ENCODE data around the gene PLXNA4. TPM values are rescaled to one million over a fixed set of nuclear protein-coding genes. Genes with fewer than 3 reads are reported as not detected.

The PLXNA4 gene
- total and polyA plus RNA-seq, 2 donors (not counting 1 experiment from before 2014, with no cell fraction given), result not detected

DNA sequence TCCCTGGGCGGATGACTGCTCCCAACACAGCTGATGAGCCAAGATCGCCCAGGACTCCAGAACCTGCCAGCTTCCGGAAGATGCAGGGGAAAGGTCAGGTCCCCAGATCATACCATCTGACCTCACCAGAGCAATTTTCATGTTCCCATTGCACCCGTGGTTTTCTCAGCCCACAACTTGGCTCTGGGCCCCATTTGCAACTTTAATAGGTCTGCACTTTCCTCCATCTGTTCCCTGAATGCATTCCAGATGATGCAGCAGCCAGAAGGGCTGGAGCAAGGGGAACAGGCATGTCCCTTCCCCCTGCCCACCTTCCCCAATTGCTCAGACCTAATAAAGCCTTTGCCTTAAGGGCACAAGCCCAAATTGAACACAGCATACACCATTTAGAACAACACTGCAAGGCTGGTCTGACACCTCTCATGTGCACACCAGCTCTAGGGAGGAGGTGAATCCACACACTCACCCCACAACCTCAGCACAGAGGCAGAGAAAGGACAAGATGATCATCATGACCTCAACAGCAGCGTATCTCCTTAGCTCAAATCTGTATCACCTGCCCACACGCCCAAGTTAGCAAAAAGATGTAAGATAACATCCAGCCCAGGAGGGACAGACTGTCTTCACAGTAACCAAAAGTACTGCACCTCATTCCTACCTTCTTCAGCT lies 87.5 kb downstream of the PLXNA4 start:
- Histone ChIP-seq H2AFZ (ENCODE audit: insufficient read depth, low read depth, low read length, poor library complexity, severe bottlenecking) (no peak overlapping the region), H3K9ac (ENCODE audit: low read length) (no peak overlapping the region), H3K9me3 (ENCODE audit: control extremely low read depth in 1 of 3, control insufficient read depth in 2 of 3, insufficient read depth in 1 of 3, low read length in 2 of 3) (peaks cover 0 to 8% (median 0%) of the 10 kb centered on the region in 3 donors), H3K27me3 (replicated peaks in 1 of 4; ENCODE audit: control extremely low read depth in 1 of 4, control insufficient read depth in 3 of 4, insufficient read depth in 4 of 4, low read length in 3 of 4) (no peaks in the 10 kb centered on the region), H3K4me1 (ENCODE audit: control insufficient read depth in 2 of 2, insufficient read depth in 2 of 2, low read length in 2 of 2) (no peaks in the 10 kb centered on the region), H3K27ac (ENCODE audit: low read length in 2 of 2) (no peak overlapping the region), H3K4me3 (ENCODE audit: control extremely low read depth in 1 of 5, extremely low read depth in 1 of 5, insufficient read depth in 1 of 5, low read depth in 2 of 5, low read length in 4 of 5) (no peak overlapping the region), H3K4me2 (replicated peaks; ENCODE audit: low read depth, low read length, poor library complexity, severe bottlenecking) (no peak overlapping the region), H3K79me2 (ENCODE audit: control insufficient read depth, insufficient read depth, low read length) (no peaks in the 10 kb centered on the region), H3K36me3 (replicated peaks in 1 of 2; ENCODE audit: control extremely low read depth in 1 of 2, control insufficient read depth in 1 of 2, extremely low read depth in 1 of 2, insufficient read depth in 2 of 2, low read length in 1 of 2) (no peaks in the 10 kb centered on the region), H4K20me1 (ENCODE audit: control insufficient read depth, insufficient read depth, low read length, poor library complexity, severe bottlenecking) (no peaks in the 10 kb centered on the region)
- peaks cover 7% of the 10 kb centered on the region for H3K27me3 Mint-ChIP-seq
- 72% methylated on average over 4 of the region's 6 CpGs for WGBS (ENCODE audit: insufficient coverage)
- H3K9me3 Mint-ChIP-seq (ENCODE audit: insufficient read depth), result no peaks in the 10 kb centered on the region
- DNase-seq (no peak), ATAC-seq (ENCODE audit: low read depth) (no peak)
- no peaks in the 10 kb centered on the region for H3K4me1 Mint-ChIP-seq
- intact Hi-C loops (cut with micrococcal nuclease), result no loop called here
- no peak overlapping the region for H3K4me3 Mint-ChIP-seq
- CTCF ChIA-PET, result no interaction called here
- POLR2A ChIA-PET, result no interaction called here
- TF ChIP-seq EZH2 (IDR thresholded peaks at IDR 0.05; ENCODE audit: borderline replicate concordance, insufficient read depth, low read depth, low read length, poor library complexity, severe bottlenecking), result no peak
- TF ChIP-seq, protein P1, sequence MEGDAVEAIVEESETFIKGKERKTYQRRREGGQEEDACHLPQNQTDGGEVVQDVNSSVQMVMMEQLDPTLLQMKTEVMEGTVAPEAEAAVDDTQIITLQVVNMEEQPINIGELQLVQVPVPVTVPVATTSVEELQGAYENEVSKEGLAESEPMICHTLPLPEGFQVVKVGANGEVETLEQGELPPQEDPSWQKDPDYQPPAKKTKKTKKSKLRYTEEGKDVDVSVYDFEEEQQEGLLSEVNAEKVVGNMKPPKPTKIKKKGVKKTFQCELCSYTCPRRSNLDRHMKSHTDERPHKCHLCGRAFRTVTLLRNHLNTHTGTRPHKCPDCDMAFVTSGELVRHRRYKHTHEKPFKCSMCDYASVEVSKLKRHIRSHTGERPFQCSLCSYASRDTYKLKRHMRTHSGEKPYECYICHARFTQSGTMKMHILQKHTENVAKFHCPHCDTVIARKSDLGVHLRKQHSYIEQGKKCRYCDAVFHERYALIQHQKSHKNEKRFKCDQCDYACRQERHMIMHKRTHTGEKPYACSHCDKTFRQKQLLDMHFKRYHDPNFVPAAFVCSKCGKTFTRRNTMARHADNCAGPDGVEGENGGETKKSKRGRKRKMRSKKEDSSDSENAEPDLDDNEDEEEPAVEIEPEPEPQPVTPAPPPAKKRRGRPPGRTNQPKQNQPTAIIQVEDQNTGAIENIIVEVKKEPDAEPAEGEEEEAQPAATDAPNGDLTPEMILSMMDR (IDR thresholded peaks at IDR 0.05), result no peak
- H3K27ac Mint-ChIP-seq, result no peak overlapping the region

GRCh38 chr7:132486274-132486610 lies 90.0 kb downstream of the PLXNA4 start:
- ATAC-seq (ENCODE audit: low read depth), result no peak
- no peak for TF ChIP-seq EZH2 (IDR thresholded peaks at IDR 0.05; ENCODE audit: borderline replicate concordance, insufficient read depth, low read depth, low read length, poor library complexity, severe bottlenecking)
- TF ChIP-seq, protein P1 (IDR thresholded peaks at IDR 0.05), result no peak
- WGBS (ENCODE audit: insufficient coverage), result 59% methylated on average over 6 of the region's 6 CpGs
- no peaks in the 10 kb centered on the region for H3K79me2 ChIP-seq (ENCODE audit: control insufficient read depth, insufficient read depth, low read length)
- H3K4me1 Mint-ChIP-seq, result no peaks in the 10 kb centered on the region
- H2AFZ ChIP-seq (ENCODE audit: insufficient read depth, low read depth, low read length, poor library complexity, severe bottlenecking), result no peak overlapping the region
- no peak overlapping the region for H3K9ac ChIP-seq (ENCODE audit: low read length)
- DNase-seq, result no peak
- H3K27ac ChIP-seq (ENCODE audit: low read length in 2 of 2), result no peak overlapping the region
- no peaks in the 10 kb centered on the region for H3K4me1 ChIP-seq (ENCODE audit: control insufficient read depth in 2 of 2, insufficient read depth in 2 of 2, low read length in 2 of 2)
- no peak overlapping the region for H3K4me2 ChIP-seq (replicated peaks; ENCODE audit: low read depth, low read length, poor library complexity, severe bottlenecking)
- no peaks in the 10 kb centered on the region for H3K27me3 ChIP-seq (replicated peaks in 1 of 4; ENCODE audit: control extremely low read depth in 1 of 4, control insufficient read depth in 3 of 4, insufficient read depth in 4 of 4, low read length in 3 of 4)
- no peaks in the 10 kb centered on the region for H3K9me3 Mint-ChIP-seq (ENCODE audit: insufficient read depth)
- peaks cover 7% of the 10 kb centered on the region for H3K27me3 Mint-ChIP-seq
- no peak overlapping the region for H3K4me3 Mint-ChIP-seq
- no peak overlapping the region for H3K4me3 ChIP-seq (ENCODE audit: control extremely low read depth in 1 of 5, extremely low read depth in 1 of 5, insufficient read depth in 1 of 5, low read depth in 2 of 5, low read length in 4 of 5)
- intact Hi-C loops (cut with micrococcal nuclease), result no loop called here
- H3K27ac Mint-ChIP-seq, result no peak overlapping the region
- no peaks in the 10 kb centered on the region for H4K20me1 ChIP-seq (ENCODE audit: control insufficient read depth, insufficient read depth, low read length, poor library complexity, severe bottlenecking)
- H3K36me3 ChIP-seq (replicated peaks in 1 of 2; ENCODE audit: control extremely low read depth in 1 of 2, control insufficient read depth in 1 of 2, extremely low read depth in 1 of 2, insufficient read depth in 2 of 2, low read length in 1 of 2), result no peaks in the 10 kb centered on the region
- CTCF ChIA-PET, result no interaction called here
- POLR2A ChIA-PET, result no interaction called here
- peaks cover 0 to 4% (median 0%) of the 10 kb centered on the region in 3 donors for H3K9me3 ChIP-seq (ENCODE audit: control extremely low read depth in 1 of 3, control insufficient read depth in 2 of 3, insufficient read depth in 1 of 3, low read length in 2 of 3)

Data from B cell (primary cell).